Stimulated activated CD8-positive, alpha-beta memory T cell treated with anti-CD3 and anti-CD28 coated beads, Interleukin-12 subunit alpha, Interleukin-12 subunit beta, amount 100 ng/mL, for 24 hours (primary cell): Measurements from ENCODE around the gene OR2L3.
"Not testable (repeated sequence)": the region's sequence is repeated elsewhere in the genome, so short reads cannot be mapped to it uniquely, and the experiment has no call there.

ENCODE experiments used
- DNase-seq: peaks from one replicate; pipeline ENCODE4 v3.0.0-alpha.2; 2020; ENCODE audit errors: extremely low read depth

Gene OR2L3

DNA sequence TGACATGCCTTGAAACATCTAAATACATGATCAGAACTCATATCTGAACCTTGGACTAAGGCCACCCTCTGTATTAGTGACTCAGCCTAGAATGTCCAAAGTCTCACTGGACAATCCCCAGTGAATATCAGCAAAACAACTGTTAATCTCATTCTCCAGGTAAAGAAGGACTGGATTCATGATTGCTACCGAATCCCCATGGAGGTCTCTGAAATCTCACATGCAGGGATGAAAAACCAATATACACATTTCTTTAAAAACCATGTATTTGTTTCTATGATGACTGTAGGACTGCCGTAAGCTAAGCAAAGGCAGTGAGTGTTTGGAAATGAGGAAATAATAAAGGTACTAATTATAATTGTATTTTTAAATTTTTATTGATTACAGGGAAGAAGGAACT is at the start of gene OR2L3:
TSS of gene OR2L3 (plus strand) at position 301 of the 400 bp plus-strand sequence. CDS start 13,846 bp downstream, outside the sequence.
- no peak for DNase-seq

DNA sequence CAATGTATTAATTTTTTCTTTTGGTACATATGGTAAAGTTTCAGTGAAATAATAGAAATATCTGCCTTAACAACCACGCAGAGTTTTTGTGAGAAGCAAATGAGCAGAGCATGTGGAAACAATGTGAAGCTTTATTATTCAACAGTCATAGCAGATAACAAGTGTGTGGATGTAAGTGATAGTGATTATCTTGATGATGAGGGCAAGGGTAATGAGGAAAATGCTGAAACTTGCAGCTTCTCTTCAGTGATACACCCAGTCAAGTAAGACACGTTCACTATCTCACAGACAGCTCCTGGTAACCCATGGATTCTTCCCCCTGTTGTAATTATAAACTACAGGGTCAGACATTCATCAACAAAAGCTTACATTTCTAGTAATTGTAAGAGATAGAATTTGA is 47.8 kb upstream of the OR2L3 start:
- DNase-seq, result no peak

DNA sequence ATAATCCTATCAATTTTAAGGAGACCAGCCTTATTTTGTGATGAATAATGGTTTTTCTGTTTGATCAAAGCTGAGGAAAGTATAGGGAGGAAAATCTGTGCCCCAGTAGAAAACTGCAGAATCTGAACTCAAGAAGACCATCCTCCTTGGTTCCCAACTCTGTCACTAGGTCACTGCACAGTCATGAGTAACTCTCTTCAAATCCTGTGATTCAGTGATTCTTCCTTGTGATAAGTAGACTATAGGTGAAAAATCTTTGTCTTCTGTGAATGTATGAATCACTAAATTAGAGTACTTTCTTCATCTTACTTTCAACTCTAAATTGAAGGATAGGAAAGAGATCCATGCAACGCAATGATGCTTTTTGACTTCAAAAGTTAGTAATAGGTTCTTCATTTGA is 46.5 kb upstream of the OR2L3 start:
- DNase-seq, result no peak

DNA sequence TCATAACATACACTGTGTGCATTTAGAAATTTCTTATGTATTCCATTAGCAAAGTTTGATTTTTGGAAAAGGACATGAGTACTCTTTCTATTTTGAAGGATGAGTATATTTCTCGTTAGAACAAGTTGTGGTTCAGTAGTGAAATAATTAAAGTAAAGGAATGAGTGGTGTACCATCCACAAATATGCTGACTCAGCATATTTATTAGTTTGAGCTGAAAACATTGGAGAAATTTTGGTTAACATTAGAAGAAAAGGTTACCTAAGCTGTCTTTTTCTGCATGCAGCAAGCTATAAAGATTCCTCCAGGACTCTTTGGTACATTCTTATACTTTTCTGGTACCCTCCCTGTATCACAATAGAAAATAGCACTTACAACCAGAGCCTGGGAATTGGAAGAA is 38.9 kb upstream of the OR2L3 start:
- no peak for DNase-seq

GRCh38 chr1:248009681-248010080 is 37.0 kb upstream of the OR2L3 start:
- DNase-seq, result no peak

DNA sequence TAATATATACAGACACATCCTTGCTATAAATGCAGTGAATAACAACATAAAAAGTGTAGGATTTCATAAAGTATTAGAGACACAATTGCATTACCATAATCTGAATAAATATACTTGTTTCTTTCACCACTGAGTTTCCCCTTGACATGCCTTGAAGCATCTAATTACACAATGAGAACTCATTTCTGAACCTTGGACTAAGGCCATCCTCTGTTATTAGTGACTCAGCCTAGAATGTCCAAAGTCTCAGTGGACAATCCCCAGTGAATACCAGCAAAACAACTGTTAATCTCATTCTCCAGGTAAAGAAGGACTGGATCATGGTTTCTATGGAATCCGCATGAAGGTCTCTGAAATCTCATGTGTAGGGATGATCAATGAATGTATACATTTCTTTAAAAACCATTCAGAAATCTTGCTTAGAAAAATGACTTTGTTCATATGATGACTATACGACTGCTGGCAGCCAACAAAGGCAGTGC is 33.4 kb upstream of the OR2L3 start, which contains the start of gene OR2L5:
TSS of gene OR2L5 (plus strand) at position 432 of the 482 bp plus-strand sequence. CDS start 8,288 bp downstream, outside the sequence.
- DNase-seq, result no peak

DNA sequence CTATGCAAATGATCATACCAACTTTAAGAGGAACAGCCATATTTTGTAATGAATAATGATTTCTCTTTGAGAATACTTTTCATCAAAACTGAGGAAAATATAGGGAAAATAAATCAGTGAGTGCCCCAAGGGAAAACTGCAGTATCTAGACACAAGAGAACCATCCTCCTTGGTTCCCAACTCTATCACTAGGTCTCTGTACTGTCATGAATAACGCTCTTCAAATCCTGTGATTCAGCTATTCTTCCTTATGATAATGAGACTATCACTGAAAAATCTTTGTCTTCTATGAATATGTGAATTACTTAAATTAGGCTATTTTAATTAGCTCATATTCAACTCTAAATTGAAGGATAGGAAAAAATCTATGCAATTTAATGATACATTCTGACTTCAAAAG is 30.8 kb upstream of the OR2L3 start:
- no peak for DNase-seq

GRCh38 chr1:248029770-248030169 is 16.9 kb upstream of the OR2L3 start, which contains the start of gene OR2L2:
Gene OR2L2, plus strand, starts transcription at chr1:248030070. Its CDS starts 8,198 bp downstream, at chr1:248038268.
- DNase-seq, result no peak

DNA sequence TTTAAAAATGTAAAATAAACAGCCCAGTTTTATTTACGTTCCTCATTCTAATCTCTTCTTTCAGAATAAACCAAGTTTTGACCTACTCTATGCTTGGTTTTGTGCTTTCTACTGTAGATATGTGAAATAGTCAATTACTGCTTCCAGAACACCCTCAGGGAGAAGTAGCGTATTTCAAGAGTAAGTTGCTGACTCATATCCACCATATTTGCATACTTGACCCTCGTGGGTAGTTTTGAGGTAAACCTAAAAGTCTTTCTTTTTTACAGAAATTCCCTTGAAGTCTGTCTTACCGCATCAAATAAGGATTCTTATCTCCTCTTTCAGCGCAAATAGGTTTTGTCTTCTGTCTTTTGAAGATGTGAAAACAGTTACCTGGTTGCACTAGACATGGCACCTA is 1.4 kb upstream of the OR2L3 start:
- DNase-seq, result no peak

DNA sequence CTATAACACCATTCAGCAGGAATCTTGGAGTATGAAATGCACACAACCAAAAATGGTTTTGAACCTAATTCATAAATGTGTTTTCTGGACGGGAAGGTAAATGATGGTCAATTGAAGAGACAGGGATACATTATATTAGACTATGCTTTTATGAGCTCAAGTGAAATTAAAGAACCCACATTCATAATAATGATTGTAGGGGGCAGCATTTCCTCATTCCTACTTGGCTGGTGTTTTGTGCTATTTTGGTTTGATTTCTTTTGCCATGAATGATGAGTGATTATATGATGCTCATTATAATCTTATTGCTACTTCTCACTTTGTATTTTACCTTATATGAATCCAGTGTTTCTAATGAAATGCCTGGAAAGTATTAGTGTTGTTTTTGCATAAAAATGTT is 372 bp downstream of the OR2L3 start:
- DNase-seq, result no peak

- no peak for DNase-seq
Observed at GRCh38 chr1:248054671-248055070, 8.0 kb downstream of the OR2L3 start.

GRCh38 chr1:248055261-248055660 is 8.6 kb downstream of the OR2L3 start:
- no peak for DNase-seq

GRCh38 chr1:248065071-248065470 is 18.4 kb downstream of the OR2L3 start:
- no peak for DNase-seq

DNA sequence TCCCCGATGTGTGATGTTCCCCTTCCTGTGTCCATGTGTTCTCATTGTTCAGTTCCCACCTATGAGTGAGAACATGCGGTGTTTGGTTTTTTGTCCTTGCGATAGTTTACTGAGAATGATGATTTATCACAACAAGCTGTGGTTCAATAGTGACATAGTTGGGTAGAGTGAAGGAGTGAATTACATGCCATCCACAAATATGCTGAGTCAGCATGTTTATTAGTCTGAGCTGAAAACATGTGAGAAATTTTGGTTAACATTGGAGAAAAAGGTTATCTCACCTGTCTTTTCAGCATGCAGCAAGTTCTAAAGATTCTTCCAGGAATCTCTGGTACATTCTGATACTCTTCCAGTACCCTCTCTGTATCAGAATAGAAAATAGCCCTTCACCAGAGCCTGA is 19.0 kb downstream of the OR2L3 start:
- DNase-seq, result no peak

GRCh38 chr1:248083864-248084263 is 37.2 kb downstream of the OR2L3 start:
- not testable (repeated sequence) for DNase-seq

- DNase-seq, result no peak
Observed at GRCh38 chr1:248094884-248095283, 48.2 kb downstream of the OR2L3 start, which contains the start of gene OR2L13. Gene OR2L13, plus strand, starts transcription at chr1:248095184. Its CDS starts 4,192 bp downstream, at chr1:248099376.

DNA sequence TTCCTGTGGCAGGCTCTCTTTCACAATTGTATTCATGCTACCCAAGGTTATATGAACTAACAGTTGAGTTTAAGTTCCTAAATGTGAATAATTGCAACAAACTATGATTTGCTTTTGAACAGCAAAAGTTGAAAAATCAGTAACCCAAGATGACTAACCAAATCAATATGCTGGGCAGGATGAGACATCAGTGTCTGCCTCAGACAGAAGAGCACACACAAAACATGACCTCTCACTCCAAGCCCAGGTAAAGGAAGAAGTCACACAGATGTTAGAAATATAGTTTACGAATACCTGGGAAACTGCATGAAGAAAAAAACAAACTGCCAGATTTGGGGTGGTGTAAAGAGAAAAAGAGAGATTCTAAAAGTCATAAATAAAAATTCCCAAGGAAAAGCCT is 51.9 kb downstream of the OR2L3 start:
- DNase-seq, result no peak

- DNase-seq, result no peak
Observed at GRCh38 chr1:248102847-248103246, 56.2 kb downstream of the OR2L3 start.

DNA sequence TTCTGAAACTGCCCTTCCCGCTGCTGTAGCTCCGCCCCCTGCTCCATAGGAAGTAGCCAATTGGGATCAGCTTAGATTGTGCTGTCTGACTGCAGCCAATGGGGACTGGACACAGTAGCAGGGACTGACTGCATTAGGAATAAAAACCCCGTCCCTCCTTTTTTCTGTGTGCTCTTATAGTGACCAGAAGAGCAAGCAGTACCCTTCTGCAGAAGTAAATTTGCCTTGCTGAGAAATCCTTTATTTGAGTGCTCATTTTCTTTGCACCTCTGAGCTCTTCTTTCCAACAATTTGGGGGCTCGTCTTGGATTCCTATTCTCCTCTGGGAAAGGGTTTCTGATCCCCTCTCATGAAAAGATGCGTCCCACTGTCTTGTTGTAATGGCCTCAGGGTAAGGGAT is 64.5 kb downstream of the OR2L3 start:
- DNase-seq, result no peak
